Nephron (organoid): Measurements from ENCODE around the gene CROCC2.

ENCODE experiments used
- H3K27ac Mint-ChIP-seq, 3 experiments: 2 replicates each; pipeline ENCODE4 v1.8.0; 2020; ENCODE audit warnings: mixed read lengths in 3 of 3, mild to moderate bottlenecking in 2 of 3, moderate library complexity in 1 of 3
- H3K27me3 Mint-ChIP-seq: 2 replicates; pipeline ENCODE4 v1.8.0; 2021; ENCODE audit warnings: low read depth, mild to moderate bottlenecking, moderate library complexity, mixed read lengths
- H3K36me3 Mint-ChIP-seq: 2 replicates; pipeline ENCODE4 v1.8.0; 2020; ENCODE audit warnings: low read depth, mixed read lengths
- H3K4me1 Mint-ChIP-seq: 2 replicates; pipeline ENCODE4 v1.8.0; 2020; ENCODE audit warnings: mixed read lengths
- H3K4me3 Mint-ChIP-seq, 3 experiments: 2 replicates each; pipeline ENCODE4 v1.8.0; 2020; ENCODE audit warnings: mild to moderate bottlenecking in 3 of 3, mixed read lengths in 3 of 3, moderate library complexity in 2 of 3
- H3K9me3 Mint-ChIP-seq: 2 replicates; pipeline ENCODE4 v1.8.0; 2020; ENCODE audit warnings: mixed read lengths
- CTCF ChIP-seq, 3 experiments: fragments of 200-600 bp; sonication (generic); IDR thresholded peaks; one replicate each; pipeline ENCODE4 v1.5.0; 2021; ENCODE audit warnings: antibody characterized with exemption in 3 of 3; ENCODE audit not compliant: unreplicated experiment in 3 of 3

Gene CROCC2

GRCh38 chr2:240981871-240982800 lies 76.0 kb downstream of the CROCC2 start:
- Mint-ChIP-seq H3K4me3 (no peak overlapping the region), H3K27me3 (peaks cover 33% of the 10 kb centered on the region), H3K4me1 (peaks cover 10% of the 10 kb centered on the region), H3K27ac (peak overlapping the region in 1 of 3 experiments; percentile 83), H3K36me3 (no peaks in the 10 kb centered on the region), H3K9me3 (no peaks in the 10 kb centered on the region)
- no peak for TF ChIP-seq CTCF (IDR thresholded peaks at IDR 0.05; ENCODE audit: unreplicated experiment in 3 of 3)

GRCh38 chr2:240982821-240983281 lies 76.7 kb downstream of the CROCC2 start:
- Mint-ChIP-seq H3K4me3 (no peak overlapping the region), H3K36me3 (no peaks in the 10 kb centered on the region), H3K4me1 (peaks cover 15% of the 10 kb centered on the region), H3K27me3 (peaks cover 33% of the 10 kb centered on the region), H3K9me3 (no peaks in the 10 kb centered on the region), H3K27ac (no peak overlapping the region)
- TF ChIP-seq CTCF (IDR thresholded peaks at IDR 0.05; ENCODE audit: unreplicated experiment in 3 of 3), result no peak

GRCh38 chr2:240983361-240983995 lies 77.3 kb downstream of the CROCC2 start:
- peak; percentile 49 to 60 (median 59) for TF ChIP-seq CTCF (IDR thresholded peaks at IDR 0.05; ENCODE audit: unreplicated experiment in 3 of 3)
- Mint-ChIP-seq H3K27ac (no peak overlapping the region), H3K4me1 (peaks cover 20% of the 10 kb centered on the region), H3K27me3 (peaks cover 33% of the 10 kb centered on the region), H3K4me3 (no peak overlapping the region), H3K36me3 (no peaks in the 10 kb centered on the region), H3K9me3 (no peaks in the 10 kb centered on the region)

GRCh38 chr2:240983996-240984498 lies 77.9 kb downstream of the CROCC2 start:
- Mint-ChIP-seq H3K27me3 (peaks cover 33% of the 10 kb centered on the region), H3K36me3 (no peaks in the 10 kb centered on the region), H3K27ac (no peak overlapping the region), H3K4me1 (peaks cover 20% of the 10 kb centered on the region), H3K4me3 (no peak overlapping the region), H3K9me3 (no peaks in the 10 kb centered on the region)
- TF ChIP-seq CTCF (IDR thresholded peaks at IDR 0.05; ENCODE audit: unreplicated experiment in 3 of 3), result no peak

GRCh38 chr2:240985881-240986786 lies 80.0 kb downstream of the CROCC2 start:
- Mint-ChIP-seq H3K4me1 (peaks cover 19% of the 10 kb centered on the region), H3K9me3 (no peaks in the 10 kb centered on the region), H3K27ac (peak overlapping the region in 1 of 3 experiments; percentile 46), H3K27me3 (peaks cover 31% of the 10 kb centered on the region), H3K4me3 (no peak overlapping the region), H3K36me3 (no peaks in the 10 kb centered on the region)
- TF ChIP-seq CTCF (IDR thresholded peaks at IDR 0.05; ENCODE audit: unreplicated experiment in 3 of 3), result no peak
